ENCODE data around the gene AMPH. TPM values are rescaled to one million over a fixed set of nuclear protein-coding genes. Genes with fewer than 3 reads are reported as not detected.
A peak's percentile ranks its signal among the peaks of the same experiment; 100 is the strongest.

Gene AMPH
- total and polyA plus RNA-seq, 9 of the 15 experiments (the other 6 are each of a cell fraction or from before 2014, with no cell fraction given), result 0.03 to 0.35 TPM; not detected in 7

DNA sequence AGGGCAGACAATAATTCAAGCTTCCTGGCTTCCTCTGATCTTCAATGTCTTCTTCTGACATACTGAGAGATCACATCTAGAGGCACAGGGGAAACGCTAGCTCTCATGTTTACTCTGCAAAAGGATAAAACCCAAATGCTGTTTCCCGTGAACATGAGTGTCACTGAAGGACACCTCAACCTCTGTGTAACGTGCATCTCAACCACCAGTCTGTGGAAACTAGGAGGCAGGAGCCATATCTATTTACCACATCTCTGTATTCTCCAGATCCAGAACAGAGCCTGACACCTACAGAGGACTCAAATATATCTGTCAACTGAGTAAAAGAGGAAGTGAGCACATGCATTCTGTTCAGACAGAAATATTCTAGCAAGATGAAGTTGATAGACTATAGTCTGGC is 217.4 kb downstream of the AMPH start (continued):
- TF ChIP-seq NR2F6 (CRISPR knock-in tag; IDR thresholded peaks at IDR 0.05) (no peak), ZNF75A (CRISPR knock-in tag; IDR thresholded peaks at IDR 0.05) (no peak), SIN3A (IDR thresholded peaks at IDR 0.05; ENCODE audit: borderline replicate concordance in 2 of 2, control insufficient read depth in 1 of 2, low read depth in 2 of 2, low read length in 2 of 2) (no peak), ZNF785 (CRISPR knock-in tag; IDR thresholded peaks at IDR 0.05) (no peak), SMARCA4 (IDR thresholded peaks at IDR 0.05) (peak; percentile 47; the same call in 1 of the 2 replicates), CBX5 (IDR thresholded peaks at IDR 0.05; ENCODE audit: borderline replicate concordance, low read depth) (no peak), CCAR2 (IDR thresholded peaks at IDR 0.05; ENCODE audit: low read depth, low read length) (no peak), SMC3 (conservative IDR thresholded peaks at IDR 0.05; ENCODE audit: insufficient read depth, low read depth, low read length) (no peak), ZNF695 (CRISPR knock-in tag; IDR thresholded peaks at IDR 0.05) (no peak), ARID1B (IDR thresholded peaks at IDR 0.05) (peak; percentile 67), ZNF263 (CRISPR knock-in tag; IDR thresholded peaks at IDR 0.05; ENCODE audit: borderline replicate concordance) (no peak), PYGO2 (tag; IDR thresholded peaks at IDR 0.05) (no peak)
- TF ChIP-seq, protein P1, sequence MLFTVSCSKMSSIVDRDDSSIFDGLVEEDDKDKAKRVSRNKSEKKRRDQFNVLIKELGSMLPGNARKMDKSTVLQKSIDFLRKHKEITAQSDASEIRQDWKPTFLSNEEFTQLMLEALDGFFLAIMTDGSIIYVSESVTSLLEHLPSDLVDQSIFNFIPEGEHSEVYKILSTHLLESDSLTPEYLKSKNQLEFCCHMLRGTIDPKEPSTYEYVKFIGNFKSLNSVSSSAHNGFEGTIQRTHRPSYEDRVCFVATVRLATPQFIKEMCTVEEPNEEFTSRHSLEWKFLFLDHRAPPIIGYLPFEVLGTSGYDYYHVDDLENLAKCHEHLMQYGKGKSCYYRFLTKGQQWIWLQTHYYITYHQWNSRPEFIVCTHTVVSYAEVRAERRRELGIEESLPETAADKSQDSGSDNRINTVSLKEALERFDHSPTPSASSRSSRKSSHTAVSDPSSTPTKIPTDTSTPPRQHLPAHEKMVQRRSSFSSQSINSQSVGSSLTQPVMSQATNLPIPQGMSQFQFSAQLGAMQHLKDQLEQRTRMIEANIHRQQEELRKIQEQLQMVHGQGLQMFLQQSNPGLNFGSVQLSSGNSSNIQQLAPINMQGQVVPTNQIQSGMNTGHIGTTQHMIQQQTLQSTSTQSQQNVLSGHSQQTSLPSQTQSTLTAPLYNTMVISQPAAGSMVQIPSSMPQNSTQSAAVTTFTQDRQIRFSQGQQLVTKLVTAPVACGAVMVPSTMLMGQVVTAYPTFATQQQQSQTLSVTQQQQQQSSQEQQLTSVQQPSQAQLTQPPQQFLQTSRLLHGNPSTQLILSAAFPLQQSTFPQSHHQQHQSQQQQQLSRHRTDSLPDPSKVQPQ (CRISPR knock-in tag; IDR thresholded peaks at IDR 0.05; ENCODE audit: borderline replicate concordance), result no peak
- TF ChIP-seq, protein P2, sequence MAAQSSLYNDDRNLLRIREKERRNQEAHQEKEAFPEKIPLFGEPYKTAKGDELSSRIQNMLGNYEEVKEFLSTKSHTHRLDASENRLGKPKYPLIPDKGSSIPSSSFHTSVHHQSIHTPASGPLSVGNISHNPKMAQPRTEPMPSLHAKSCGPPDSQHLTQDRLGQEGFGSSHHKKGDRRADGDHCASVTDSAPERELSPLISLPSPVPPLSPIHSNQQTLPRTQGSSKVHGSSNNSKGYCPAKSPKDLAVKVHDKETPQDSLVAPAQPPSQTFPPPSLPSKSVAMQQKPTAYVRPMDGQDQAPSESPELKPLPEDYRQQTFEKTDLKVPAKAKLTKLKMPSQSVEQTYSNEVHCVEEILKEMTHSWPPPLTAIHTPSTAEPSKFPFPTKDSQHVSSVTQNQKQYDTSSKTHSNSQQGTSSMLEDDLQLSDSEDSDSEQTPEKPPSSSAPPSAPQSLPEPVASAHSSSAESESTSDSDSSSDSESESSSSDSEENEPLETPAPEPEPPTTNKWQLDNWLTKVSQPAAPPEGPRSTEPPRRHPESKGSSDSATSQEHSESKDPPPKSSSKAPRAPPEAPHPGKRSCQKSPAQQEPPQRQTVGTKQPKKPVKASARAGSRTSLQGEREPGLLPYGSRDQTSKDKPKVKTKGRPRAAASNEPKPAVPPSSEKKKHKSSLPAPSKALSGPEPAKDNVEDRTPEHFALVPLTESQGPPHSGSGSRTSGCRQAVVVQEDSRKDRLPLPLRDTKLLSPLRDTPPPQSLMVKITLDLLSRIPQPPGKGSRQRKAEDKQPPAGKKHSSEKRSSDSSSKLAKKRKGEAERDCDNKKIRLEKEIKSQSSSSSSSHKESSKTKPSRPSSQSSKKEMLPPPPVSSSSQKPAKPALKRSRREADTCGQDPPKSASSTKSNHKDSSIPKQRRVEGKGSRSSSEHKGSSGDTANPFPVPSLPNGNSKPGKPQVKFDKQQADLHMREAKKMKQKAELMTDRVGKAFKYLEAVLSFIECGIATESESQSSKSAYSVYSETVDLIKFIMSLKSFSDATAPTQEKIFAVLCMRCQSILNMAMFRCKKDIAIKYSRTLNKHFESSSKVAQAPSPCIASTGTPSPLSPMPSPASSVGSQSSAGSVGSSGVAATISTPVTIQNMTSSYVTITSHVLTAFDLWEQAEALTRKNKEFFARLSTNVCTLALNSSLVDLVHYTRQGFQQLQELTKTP (IDR thresholded peaks at IDR 0.05; ENCODE audit: low read depth in 1 of 2, partially characterized antibody in 2 of 2), result no peak
- TF ChIP-seq, protein P3, sequence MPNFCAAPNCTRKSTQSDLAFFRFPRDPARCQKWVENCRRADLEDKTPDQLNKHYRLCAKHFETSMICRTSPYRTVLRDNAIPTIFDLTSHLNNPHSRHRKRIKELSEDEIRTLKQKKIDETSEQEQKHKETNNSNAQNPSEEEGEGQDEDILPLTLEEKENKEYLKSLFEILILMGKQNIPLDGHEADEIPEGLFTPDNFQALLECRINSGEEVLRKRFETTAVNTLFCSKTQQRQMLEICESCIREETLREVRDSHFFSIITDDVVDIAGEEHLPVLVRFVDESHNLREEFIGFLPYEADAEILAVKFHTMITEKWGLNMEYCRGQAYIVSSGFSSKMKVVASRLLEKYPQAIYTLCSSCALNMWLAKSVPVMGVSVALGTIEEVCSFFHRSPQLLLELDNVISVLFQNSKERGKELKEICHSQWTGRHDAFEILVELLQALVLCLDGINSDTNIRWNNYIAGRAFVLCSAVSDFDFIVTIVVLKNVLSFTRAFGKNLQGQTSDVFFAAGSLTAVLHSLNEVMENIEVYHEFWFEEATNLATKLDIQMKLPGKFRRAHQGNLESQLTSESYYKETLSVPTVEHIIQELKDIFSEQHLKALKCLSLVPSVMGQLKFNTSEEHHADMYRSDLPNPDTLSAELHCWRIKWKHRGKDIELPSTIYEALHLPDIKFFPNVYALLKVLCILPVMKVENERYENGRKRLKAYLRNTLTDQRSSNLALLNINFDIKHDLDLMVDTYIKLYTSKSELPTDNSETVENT (CRISPR knock-in tag; IDR thresholded peaks at IDR 0.05), result no peak
- TF ChIP-seq, protein P4, sequence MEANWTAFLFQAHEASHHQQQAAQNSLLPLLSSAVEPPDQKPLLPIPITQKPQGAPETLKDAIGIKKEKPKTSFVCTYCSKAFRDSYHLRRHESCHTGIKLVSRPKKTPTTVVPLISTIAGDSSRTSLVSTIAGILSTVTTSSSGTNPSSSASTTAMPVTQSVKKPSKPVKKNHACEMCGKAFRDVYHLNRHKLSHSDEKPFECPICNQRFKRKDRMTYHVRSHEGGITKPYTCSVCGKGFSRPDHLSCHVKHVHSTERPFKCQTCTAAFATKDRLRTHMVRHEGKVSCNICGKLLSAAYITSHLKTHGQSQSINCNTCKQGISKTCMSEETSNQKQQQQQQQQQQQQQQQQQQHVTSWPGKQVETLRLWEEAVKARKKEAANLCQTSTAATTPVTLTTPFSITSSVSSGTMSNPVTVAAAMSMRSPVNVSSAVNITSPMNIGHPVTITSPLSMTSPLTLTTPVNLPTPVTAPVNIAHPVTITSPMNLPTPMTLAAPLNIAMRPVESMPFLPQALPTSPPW (CRISPR knock-in tag; IDR thresholded peaks at IDR 0.05), result no peak

All from K562 (cell line).